ENCODE measurements around the gene DIP2B. TPM values are rescaled to one million over a fixed set of nuclear protein-coding genes. Genes with fewer than 3 reads are reported as not detected.

Gene DIP2B, protein sequence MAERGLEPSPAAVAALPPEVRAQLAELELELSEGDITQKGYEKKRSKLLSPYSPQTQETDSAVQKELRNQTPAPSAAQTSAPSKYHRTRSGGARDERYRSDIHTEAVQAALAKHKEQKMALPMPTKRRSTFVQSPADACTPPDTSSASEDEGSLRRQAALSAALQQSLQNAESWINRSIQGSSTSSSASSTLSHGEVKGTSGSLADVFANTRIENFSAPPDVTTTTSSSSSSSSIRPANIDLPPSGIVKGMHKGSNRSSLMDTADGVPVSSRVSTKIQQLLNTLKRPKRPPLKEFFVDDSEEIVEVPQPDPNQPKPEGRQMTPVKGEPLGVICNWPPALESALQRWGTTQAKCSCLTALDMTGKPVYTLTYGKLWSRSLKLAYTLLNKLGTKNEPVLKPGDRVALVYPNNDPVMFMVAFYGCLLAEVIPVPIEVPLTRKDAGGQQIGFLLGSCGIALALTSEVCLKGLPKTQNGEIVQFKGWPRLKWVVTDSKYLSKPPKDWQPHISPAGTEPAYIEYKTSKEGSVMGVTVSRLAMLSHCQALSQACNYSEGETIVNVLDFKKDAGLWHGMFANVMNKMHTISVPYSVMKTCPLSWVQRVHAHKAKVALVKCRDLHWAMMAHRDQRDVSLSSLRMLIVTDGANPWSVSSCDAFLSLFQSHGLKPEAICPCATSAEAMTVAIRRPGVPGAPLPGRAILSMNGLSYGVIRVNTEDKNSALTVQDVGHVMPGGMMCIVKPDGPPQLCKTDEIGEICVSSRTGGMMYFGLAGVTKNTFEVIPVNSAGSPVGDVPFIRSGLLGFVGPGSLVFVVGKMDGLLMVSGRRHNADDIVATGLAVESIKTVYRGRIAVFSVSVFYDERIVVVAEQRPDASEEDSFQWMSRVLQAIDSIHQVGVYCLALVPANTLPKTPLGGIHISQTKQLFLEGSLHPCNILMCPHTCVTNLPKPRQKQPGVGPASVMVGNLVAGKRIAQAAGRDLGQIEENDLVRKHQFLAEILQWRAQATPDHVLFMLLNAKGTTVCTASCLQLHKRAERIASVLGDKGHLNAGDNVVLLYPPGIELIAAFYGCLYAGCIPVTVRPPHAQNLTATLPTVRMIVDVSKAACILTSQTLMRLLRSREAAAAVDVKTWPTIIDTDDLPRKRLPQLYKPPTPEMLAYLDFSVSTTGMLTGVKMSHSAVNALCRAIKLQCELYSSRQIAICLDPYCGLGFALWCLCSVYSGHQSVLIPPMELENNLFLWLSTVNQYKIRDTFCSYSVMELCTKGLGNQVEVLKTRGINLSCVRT (N-terminal part only)
- total RNA-seq: 10 to 100 TPM; 68.6 to 97.2 (median 73.7) TPM

DNA sequence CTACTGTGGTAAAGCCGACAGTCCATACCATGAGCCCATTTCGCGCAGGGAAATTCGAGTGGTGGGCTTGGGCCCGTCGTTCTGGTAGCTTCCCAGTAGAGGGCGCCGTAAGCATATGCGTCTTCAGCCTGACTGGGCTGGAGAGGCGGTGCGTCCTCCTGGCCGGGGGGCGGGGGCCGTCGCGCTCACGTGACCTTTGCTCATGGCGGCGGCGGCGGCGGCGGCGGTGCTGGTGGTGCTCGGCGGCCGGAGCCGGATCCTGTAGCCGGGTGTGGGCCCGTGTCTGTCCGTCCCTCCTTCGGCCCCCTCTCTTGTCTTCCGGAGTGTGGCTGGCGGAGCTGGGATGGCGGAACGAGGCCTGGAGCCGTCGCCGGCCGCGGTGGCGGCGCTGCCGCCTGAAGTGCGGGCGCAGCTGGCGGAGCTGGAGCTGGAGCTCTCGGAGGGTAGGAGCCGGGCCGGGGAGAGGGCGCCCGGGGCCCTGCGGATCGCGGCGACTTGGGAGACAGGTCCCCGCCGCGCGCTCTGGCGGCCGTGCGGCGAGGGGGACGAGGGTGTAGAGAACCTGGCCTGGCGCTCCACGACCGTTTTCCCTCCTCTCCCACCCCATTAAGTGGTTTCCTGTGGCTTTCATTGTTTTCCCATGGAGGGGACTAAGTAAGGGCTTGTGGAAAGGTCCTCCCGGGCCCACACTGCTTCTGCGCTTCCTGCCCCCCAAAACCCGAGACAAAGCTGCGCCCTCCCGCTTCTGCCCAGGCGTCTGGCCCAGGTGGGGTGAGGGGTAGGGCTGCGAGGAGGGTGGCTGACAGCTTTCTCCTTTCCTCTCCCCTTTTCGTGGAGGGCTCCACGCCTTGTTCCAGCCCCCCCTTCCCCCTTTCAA lies at the start of gene DIP2B:
Gene DIP2B (plus strand): TSS at position 188 of the 877 bp plus-strand sequence. CDS start 156 bp downstream, at position 344.
- 1% methylated on average over 33 of the region's 77 CpGs for WGBS
- peak in 1 of 2 donors; percentile 66 for TF ChIP-seq POLR2A (IDR thresholded peaks at IDR 0.05)
- TF ChIP-seq, protein P1, sequence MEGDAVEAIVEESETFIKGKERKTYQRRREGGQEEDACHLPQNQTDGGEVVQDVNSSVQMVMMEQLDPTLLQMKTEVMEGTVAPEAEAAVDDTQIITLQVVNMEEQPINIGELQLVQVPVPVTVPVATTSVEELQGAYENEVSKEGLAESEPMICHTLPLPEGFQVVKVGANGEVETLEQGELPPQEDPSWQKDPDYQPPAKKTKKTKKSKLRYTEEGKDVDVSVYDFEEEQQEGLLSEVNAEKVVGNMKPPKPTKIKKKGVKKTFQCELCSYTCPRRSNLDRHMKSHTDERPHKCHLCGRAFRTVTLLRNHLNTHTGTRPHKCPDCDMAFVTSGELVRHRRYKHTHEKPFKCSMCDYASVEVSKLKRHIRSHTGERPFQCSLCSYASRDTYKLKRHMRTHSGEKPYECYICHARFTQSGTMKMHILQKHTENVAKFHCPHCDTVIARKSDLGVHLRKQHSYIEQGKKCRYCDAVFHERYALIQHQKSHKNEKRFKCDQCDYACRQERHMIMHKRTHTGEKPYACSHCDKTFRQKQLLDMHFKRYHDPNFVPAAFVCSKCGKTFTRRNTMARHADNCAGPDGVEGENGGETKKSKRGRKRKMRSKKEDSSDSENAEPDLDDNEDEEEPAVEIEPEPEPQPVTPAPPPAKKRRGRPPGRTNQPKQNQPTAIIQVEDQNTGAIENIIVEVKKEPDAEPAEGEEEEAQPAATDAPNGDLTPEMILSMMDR (IDR thresholded peaks at IDR 0.05): peak; percentile 91 to 92
- peak in 2 of 3 donors; percentile 45 to 67 for TF ChIP-seq POLR2AphosphoS5 (IDR thresholded peaks at IDR 0.05)
- TF ChIP-seq EP300 (IDR thresholded peaks at IDR 0.05): no peak
- H3K4me1 ChIP-seq: peaks cover 44% of the 10 kb centered on the region

DNA sequence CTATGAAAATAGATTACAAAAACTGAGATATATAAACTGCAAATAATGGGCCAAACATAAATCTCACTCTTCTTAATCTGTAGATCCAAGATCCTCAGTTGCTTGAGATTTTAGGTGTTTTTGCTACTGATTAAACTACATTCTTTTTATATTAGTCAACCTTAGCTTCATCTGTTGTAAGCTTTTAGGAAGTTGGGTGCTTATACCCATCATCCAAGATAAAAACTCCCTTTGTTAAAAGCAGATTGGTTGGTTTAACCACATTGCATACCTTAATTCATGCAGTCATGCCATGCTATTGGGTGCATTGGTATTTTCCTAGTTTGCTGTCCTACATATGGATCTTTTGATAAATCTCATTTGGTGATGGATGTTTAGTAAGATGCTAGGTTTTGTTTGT lies 46.2 kb upstream of the DIP2B start:
- TF ChIP-seq EP300 (IDR thresholded peaks at IDR 0.05) (no peak), POLR2A (IDR thresholded peaks at IDR 0.05) (no peak), POLR2AphosphoS5 (IDR thresholded peaks at IDR 0.05) (no peak)
- TF ChIP-seq, protein P1 (IDR thresholded peaks at IDR 0.05): no peak
- H3K27me3 ChIP-seq: no peaks in the 10 kb centered on the region
- H3K4me1 ChIP-seq: no peaks in the 10 kb centered on the region
- H3K27ac ChIP-seq: no peak overlapping the region
- DNase-seq (ENCODE audit: low spot score in 2 of 2): no peak
- H3K4me3 ChIP-seq: no peak overlapping the region
- no peaks in the 10 kb centered on the region for H3K9me3 ChIP-seq
- H3K36me3 ChIP-seq: peaks cover 44% of the 10 kb centered on the region

More for the DNA sequence above, at the start of gene DIP2B:
- H3K4me3 ChIP-seq: peak within 1 kb of the TSS; percentile 96
- DNase-seq (ENCODE audit: low spot score in 2 of 2): peak; percentile 96 to 98
- no peaks in the 10 kb centered on the region for H3K36me3 ChIP-seq
- peak within 1 kb of the TSS; percentile 97 for H3K27ac ChIP-seq
- peaks cover 2% of the 10 kb centered on the region for H3K9me3 ChIP-seq
- no peaks in the 10 kb centered on the region for H3K27me3 ChIP-seq

DNA sequence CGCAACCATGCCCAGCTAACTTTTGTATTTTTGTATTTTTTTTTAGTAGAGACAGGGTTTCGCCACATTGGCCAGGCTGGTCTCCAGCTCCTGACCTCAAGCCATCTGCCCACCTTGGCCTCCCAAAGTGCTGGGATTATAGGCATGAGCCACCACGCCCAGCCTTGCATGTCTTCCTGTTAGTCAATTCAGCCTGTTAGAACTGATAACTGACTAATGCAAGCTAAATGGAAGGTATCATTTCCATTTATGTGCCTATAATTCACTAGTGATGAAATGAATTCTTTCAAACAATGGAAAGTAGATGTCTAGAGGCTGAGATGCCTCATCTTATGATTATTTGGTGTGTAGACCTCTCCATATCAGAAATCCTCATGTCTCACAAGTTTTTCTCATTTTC lies 37.3 kb upstream of the DIP2B start:
- peaks cover 80% of the 10 kb centered on the region for H3K36me3 ChIP-seq

DNA sequence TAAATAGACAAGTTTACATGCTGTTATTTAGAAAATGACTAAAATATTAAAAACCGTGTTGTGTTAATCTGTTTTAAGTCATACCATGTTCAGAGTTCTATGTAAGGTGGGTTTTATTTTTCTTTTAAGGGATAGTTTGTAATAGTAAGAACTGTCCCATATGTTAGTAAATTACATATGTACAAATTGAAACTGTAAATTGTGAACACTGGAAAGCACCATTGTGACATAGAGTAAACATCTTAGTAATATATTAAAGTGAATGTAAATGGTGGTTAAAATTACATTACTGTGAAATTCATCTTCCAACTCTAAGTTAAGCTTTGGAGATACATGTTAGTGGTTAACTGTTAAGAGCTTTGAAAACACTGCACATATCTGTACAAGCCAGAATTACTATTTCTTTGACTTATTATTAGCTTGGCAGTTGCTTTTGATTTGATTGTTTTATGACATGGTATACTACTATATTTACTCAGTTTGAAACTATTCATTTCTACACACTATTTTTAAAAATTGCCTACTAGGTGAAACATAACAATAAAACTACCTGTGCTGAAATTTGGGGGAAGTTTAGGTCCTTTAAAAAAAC lies 27.4 kb upstream of the DIP2B start:
- 81% methylated on average over 1 of the region's 1 CpG for WGBS
- DNase-seq (ENCODE audit: low spot score in 2 of 2): no peak
- Histone ChIP-seq H3K4me1 (no peaks in the 10 kb centered on the region), H3K9me3 (no peaks in the 10 kb centered on the region), H3K27ac (no peak overlapping the region), H3K36me3 (peaks cover 50% of the 10 kb centered on the region), H3K4me3 (no peak overlapping the region), H3K27me3 (no peaks in the 10 kb centered on the region)
- no peak for TF ChIP-seq EP300 (IDR thresholded peaks at IDR 0.05)

More for the DNA sequence above, 37.3 kb upstream of the DIP2B start:
- DNase-seq (ENCODE audit: low spot score in 2 of 2): no peak
- Histone ChIP-seq H3K9me3 (no peaks in the 10 kb centered on the region), H3K4me1 (no peaks in the 10 kb centered on the region), H3K27ac (no peak overlapping the region), H3K27me3 (no peaks in the 10 kb centered on the region), H3K4me3 (no peak overlapping the region)
- TF ChIP-seq POLR2A (IDR thresholded peaks at IDR 0.05) (no peak), EP300 (IDR thresholded peaks at IDR 0.05) (no peak), POLR2AphosphoS5 (IDR thresholded peaks at IDR 0.05) (no peak)
- TF ChIP-seq, protein P1 (IDR thresholded peaks at IDR 0.05): no peak
- WGBS: 89% methylated on average over 3 of the region's 3 CpGs

All from suprapubic skin (tissue), 4 donors.